ENCODE measurements around the gene ADAM12.

- TF ChIP-seq, protein P1, sequence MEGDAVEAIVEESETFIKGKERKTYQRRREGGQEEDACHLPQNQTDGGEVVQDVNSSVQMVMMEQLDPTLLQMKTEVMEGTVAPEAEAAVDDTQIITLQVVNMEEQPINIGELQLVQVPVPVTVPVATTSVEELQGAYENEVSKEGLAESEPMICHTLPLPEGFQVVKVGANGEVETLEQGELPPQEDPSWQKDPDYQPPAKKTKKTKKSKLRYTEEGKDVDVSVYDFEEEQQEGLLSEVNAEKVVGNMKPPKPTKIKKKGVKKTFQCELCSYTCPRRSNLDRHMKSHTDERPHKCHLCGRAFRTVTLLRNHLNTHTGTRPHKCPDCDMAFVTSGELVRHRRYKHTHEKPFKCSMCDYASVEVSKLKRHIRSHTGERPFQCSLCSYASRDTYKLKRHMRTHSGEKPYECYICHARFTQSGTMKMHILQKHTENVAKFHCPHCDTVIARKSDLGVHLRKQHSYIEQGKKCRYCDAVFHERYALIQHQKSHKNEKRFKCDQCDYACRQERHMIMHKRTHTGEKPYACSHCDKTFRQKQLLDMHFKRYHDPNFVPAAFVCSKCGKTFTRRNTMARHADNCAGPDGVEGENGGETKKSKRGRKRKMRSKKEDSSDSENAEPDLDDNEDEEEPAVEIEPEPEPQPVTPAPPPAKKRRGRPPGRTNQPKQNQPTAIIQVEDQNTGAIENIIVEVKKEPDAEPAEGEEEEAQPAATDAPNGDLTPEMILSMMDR (IDR thresholded peaks at IDR 0.05 in 8 of 11, conservative IDR thresholded peaks at IDR 0.05 in 3 of 11), result no peak
- TF ChIP-seq POLR2A (IDR thresholded peaks at IDR 0.05), result no peak
- no peak for TF ChIP-seq POLR2AphosphoS5 (IDR thresholded peaks at IDR 0.05)
Measured at GRCh38 chr10:126288547-126289493, 99.5 kb downstream of the ADAM12 start.

Data from spleen (tissue), 7 donors.